ENCODE data around the gene CLN6. TPM values are rescaled to one million over a fixed set of nuclear protein-coding genes. Genes with fewer than 3 reads are reported as not detected.
"Not testable (repeated sequence)": the region's sequence is repeated elsewhere in the genome, so short reads cannot be mapped to it uniquely, and the experiment has no call there.

Gene CLN6
- total RNA-seq, 1 donor from 2014 or later = 24.4 TPM

GRCh38 chr15:68241088-68241935 lies 11.8 kb upstream of the CLN6 start:
- Histone ChIP-seq H3K79me2 (ENCODE audit: low read depth) (no peaks in the 10 kb centered on the region), H3K4me2 (peak overlapping the region; percentile 46), H2AFZ (replicated peaks) (peak overlapping the region; percentile 91), H3K36me3 (no peaks in the 10 kb centered on the region), H3K9me3 (ENCODE audit: low read depth) (peaks cover 12% of the 10 kb centered on the region), H3K4me3 (no peak overlapping the region), H3K27me3 (no peaks in the 10 kb centered on the region), H3K4me1 (peaks cover 11% of the 10 kb centered on the region), H4K20me1 (ENCODE audit: low read depth) (no peaks in the 10 kb centered on the region), H3F3A (ENCODE audit: low read depth) (no peaks in the 10 kb centered on the region), H3K9ac (no peak overlapping the region), H3K27ac (no peak overlapping the region)
- Mint-ChIP-seq H3K4me1 (peaks cover 10% of the 10 kb centered on the region), H3K36me3 (no peaks in the 10 kb centered on the region), H3K27me3 (ENCODE audit: insufficient read depth, low read depth) (peaks cover 4% of the 10 kb centered on the region), H3K9me3 (peaks cover 26% of the 10 kb centered on the region), H3K4me3 (no peak overlapping the region), H3K27ac (peak overlapping the region; percentile 66)
- TF ChIP-seq CTCF (IDR thresholded peaks at IDR 0.05) (no peak), EZH2 (IDR thresholded peaks at IDR 0.05) (no peak), EZH2phosphoT487 (IDR thresholded peaks at IDR 0.05) (no peak)
- peak; percentile 54 for DNase-seq (ENCODE audit: low spot score)

GRCh38 chr15:68239025-68239424 lies 9.5 kb upstream of the CLN6 start:
- DNase-seq (ENCODE audit: low spot score) = no peak
- Mint-ChIP-seq H3K4me3 (no peak overlapping the region), H3K36me3 (no peaks in the 10 kb centered on the region), H3K27ac (no peak overlapping the region), H3K4me1 (peaks cover 16% of the 10 kb centered on the region), H3K9me3 (peaks cover 21% of the 10 kb centered on the region), H3K27me3 (ENCODE audit: insufficient read depth, low read depth) (peaks cover 4% of the 10 kb centered on the region)
- no peak overlapping the region for H3K4me3 ChIP-seq
- no peak overlapping the region for H3K27ac ChIP-seq
- no peaks in the 10 kb centered on the region for H3F3A ChIP-seq (ENCODE audit: low read depth)
- H3K4me2 ChIP-seq = no peak overlapping the region
- H3K79me2 ChIP-seq (ENCODE audit: low read depth) = no peaks in the 10 kb centered on the region
- peaks cover 12% of the 10 kb centered on the region for H3K4me1 ChIP-seq
- TF ChIP-seq CTCF (IDR thresholded peaks at IDR 0.05) (no peak), EZH2 (IDR thresholded peaks at IDR 0.05) (no peak), EZH2phosphoT487 (IDR thresholded peaks at IDR 0.05) (no peak)
- no peaks in the 10 kb centered on the region for H4K20me1 ChIP-seq (ENCODE audit: low read depth)
- no peaks in the 10 kb centered on the region for H3K27me3 ChIP-seq
- no peak overlapping the region for H2AFZ ChIP-seq (replicated peaks)
- peaks cover 5% of the 10 kb centered on the region for H3K9me3 ChIP-seq (ENCODE audit: low read depth)
- H3K36me3 ChIP-seq = no peaks in the 10 kb centered on the region
- H3K9ac ChIP-seq = no peak overlapping the region

- no peak overlapping the region for H3K9ac ChIP-seq
- H3K4me3 ChIP-seq = no peak overlapping the region
- no peak for TF ChIP-seq CTCF (IDR thresholded peaks at IDR 0.05)
- TF ChIP-seq EZH2phosphoT487 (IDR thresholded peaks at IDR 0.05) = no peak
- TF ChIP-seq EZH2 (IDR thresholded peaks at IDR 0.05) = no peak
- DNase-seq (ENCODE audit: low spot score) = no peak
- H3K27ac ChIP-seq = no peak overlapping the region
- Mint-ChIP-seq H3K36me3 (no peaks in the 10 kb centered on the region), H3K4me1 (peaks cover 41% of the 10 kb centered on the region), H3K9me3 (peaks cover 4% of the 10 kb centered on the region), H3K27me3 (ENCODE audit: insufficient read depth, low read depth) (peaks cover 8% of the 10 kb centered on the region), H3K4me3 (no peak overlapping the region), H3K27ac (no peak overlapping the region)
- H3K27me3 ChIP-seq = no peaks in the 10 kb centered on the region
- H4K20me1 ChIP-seq (ENCODE audit: low read depth) = no peaks in the 10 kb centered on the region
- H3K4me1 ChIP-seq = peaks cover 27% of the 10 kb centered on the region
- H3K36me3 ChIP-seq = no peaks in the 10 kb centered on the region
- H3K79me2 ChIP-seq (ENCODE audit: low read depth) = no peaks in the 10 kb centered on the region
- peaks cover 18% of the 10 kb centered on the region for H3F3A ChIP-seq (ENCODE audit: low read depth)
- H3K9me3 ChIP-seq (ENCODE audit: low read depth) = peaks cover 5% of the 10 kb centered on the region
- H2AFZ ChIP-seq (replicated peaks) = no peak overlapping the region
- no peak overlapping the region for H3K4me2 ChIP-seq
These were observed 5.5 kb upstream of the CLN6 start for GRCh38 chr15:68235022-68235421.

GRCh38 chr15:68234520-68234919 lies 5.0 kb upstream of the CLN6 start:
- H3K4me3 Mint-ChIP-seq = peak overlapping the region; percentile 48

More at GRCh38 chr15:68234520-68234919, 5.0 kb upstream of the CLN6 start:
- not testable (repeated sequence) for H3K27me3 ChIP-seq; H3K9me3 Mint-ChIP-seq; H3K9ac ChIP-seq; H3K36me3 ChIP-seq; H4K20me1 ChIP-seq (ENCODE audit: low read depth); H3K79me2 ChIP-seq (ENCODE audit: low read depth); H3K27ac Mint-ChIP-seq; H3K36me3 Mint-ChIP-seq; DNase-seq (ENCODE audit: low spot score); H3K27ac ChIP-seq; H3K4me3 ChIP-seq; H3K4me2 ChIP-seq; H3K9me3 ChIP-seq (ENCODE audit: low read depth); H3K27me3 Mint-ChIP-seq (ENCODE audit: insufficient read depth, low read depth)
- peaks cover 18% of the 10 kb centered on the region for H3F3A ChIP-seq (ENCODE audit: low read depth)
- peaks cover 29% of the 10 kb centered on the region for H3K4me1 ChIP-seq
- peak overlapping the region; percentile 78 for H2AFZ ChIP-seq (replicated peaks)
- peaks cover 44% of the 10 kb centered on the region for H3K4me1 Mint-ChIP-seq
